ENCODE data around the gene FTO. TPM values are rescaled to one million over a fixed set of nuclear protein-coding genes. Genes with fewer than 3 reads are reported as not detected.

FTO gene
- total and polyA plus RNA-seq, 2 of the 13 experiments (the other 11 are each of a cell fraction or from before 2014, with no cell fraction given), result 41.6 to 55.8 TPM

DNA sequence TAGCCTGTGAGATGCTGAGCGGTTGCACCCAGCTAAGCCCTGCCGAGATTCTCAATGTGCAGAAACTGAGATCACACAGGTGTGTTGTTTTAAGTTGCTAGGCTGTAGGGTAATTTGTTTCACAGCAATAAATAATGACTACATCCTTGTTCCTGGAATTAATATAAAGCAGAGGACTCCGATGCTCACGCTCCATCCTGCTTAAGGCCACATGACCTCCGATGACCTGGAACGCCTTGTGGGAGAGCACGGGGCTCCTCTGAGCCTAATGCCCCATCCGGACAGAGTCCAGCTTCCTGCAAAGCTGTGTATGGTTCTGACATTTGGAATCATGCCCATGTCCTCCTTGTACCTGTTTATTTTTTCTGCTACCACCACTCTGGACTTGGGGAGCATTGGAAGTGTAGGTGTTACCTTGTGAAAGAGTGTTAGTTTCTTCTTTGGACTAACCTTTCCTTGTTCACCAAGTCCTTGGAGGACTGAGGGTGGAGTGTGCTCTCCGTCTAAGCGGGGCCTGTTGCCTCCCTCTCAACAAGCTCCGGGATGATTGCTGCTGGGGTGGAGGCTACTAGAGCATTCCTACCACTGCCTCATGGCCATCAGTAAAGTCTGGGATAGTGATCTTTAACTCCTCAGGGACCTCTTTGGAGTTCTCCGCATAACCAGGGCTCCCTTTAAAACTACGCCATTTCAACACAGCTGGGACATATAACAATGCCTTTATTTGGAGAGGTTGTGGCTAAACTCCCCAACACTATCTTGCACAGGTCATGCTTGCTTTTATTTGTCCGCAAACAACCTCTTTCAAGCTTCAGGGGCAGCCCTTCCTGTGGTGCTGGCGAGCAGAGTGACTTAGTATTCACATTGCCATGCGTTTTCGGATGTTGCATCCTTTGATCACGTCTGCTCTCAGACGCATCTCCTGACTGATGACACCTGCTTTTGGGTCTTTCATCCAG lies 457.3 kb downstream of the FTO start (continued):
- no peak for TF ChIP-seq ZNF775 (CRISPR knock-in tag; IDR thresholded peaks at IDR 0.05; ENCODE audit: borderline replicate concordance)
- TF ChIP-seq, protein P1, sequence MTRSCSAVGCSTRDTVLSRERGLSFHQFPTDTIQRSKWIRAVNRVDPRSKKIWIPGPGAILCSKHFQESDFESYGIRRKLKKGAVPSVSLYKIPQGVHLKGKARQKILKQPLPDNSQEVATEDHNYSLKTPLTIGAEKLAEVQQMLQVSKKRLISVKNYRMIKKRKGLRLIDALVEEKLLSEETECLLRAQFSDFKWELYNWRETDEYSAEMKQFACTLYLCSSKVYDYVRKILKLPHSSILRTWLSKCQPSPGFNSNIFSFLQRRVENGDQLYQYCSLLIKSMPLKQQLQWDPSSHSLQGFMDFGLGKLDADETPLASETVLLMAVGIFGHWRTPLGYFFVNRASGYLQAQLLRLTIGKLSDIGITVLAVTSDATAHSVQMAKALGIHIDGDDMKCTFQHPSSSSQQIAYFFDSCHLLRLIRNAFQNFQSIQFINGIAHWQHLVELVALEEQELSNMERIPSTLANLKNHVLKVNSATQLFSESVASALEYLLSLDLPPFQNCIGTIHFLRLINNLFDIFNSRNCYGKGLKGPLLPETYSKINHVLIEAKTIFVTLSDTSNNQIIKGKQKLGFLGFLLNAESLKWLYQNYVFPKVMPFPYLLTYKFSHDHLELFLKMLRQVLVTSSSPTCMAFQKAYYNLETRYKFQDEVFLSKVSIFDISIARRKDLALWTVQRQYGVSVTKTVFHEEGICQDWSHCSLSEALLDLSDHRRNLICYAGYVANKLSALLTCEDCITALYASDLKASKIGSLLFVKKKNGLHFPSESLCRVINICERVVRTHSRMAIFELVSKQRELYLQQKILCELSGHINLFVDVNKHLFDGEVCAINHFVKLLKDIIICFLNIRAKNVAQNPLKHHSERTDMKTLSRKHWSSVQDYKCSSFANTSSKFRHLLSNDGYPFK (CRISPR knock-in tag; IDR thresholded peaks at IDR 0.05; ENCODE audit: borderline replicate concordance), result no peak
- TF ChIP-seq, protein P2, sequence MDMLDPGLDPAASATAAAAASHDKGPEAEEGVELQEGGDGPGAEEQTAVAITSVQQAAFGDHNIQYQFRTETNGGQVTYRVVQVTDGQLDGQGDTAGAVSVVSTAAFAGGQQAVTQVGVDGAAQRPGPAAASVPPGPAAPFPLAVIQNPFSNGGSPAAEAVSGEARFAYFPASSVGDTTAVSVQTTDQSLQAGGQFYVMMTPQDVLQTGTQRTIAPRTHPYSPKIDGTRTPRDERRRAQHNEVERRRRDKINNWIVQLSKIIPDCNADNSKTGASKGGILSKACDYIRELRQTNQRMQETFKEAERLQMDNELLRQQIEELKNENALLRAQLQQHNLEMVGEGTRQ (IDR thresholded peaks at IDR 0.05; ENCODE audit: low read depth, low read length), result no peak
- TF ChIP-seq, protein P2 (CRISPR knock-in tag; IDR thresholded peaks at IDR 0.05; ENCODE audit: borderline replicate concordance), result no peak
- no peak for TF ChIP-seq ZBTB8A (CRISPR knock-in tag; IDR thresholded peaks at IDR 0.05; ENCODE audit: borderline replicate concordance, low read depth)
- TF ChIP-seq SALL2 (CRISPR knock-in tag; IDR thresholded peaks at IDR 0.05), result 0 out of 2 replicates have a peak, but pooled peaks have one; percentile 52
- no peak for TF ChIP-seq MEIS1 (CRISPR knock-in tag; IDR thresholded peaks at IDR 0.05; ENCODE audit: borderline replicate concordance)
- no peak for TF ChIP-seq TMF1 (CRISPR knock-in tag; IDR thresholded peaks at IDR 0.05; ENCODE audit: low read depth)
- TF ChIP-seq HIVEP1 (CRISPR knock-in tag; IDR thresholded peaks at IDR 0.05), result 0 out of 2 replicates have a peak, but pooled peaks have one; percentile 52
- peak; percentile 72; the same call in 1 of the 2 replicates for TF ChIP-seq ZNF605 (CRISPR knock-in tag; IDR thresholded peaks at IDR 0.05)
- TF ChIP-seq, protein P3, sequence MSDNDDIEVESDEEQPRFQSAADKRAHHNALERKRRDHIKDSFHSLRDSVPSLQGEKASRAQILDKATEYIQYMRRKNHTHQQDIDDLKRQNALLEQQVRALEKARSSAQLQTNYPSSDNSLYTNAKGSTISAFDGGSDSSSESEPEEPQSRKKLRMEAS (IDR thresholded peaks at IDR 0.05), result peak; percentile 64
- TF ChIP-seq XRCC5 (optimal IDR thresholded peaks at IDR 0.05; ENCODE audit: low read length), result peak; percentile 10
- TF ChIP-seq NFATC3 (CRISPR knock-in tag; IDR thresholded peaks at IDR 0.05), result 0 out of 2 replicates have a peak, but pooled peaks have one; percentile 26
- no peak for TF ChIP-seq ZNF720 (CRISPR knock-in tag; IDR thresholded peaks at IDR 0.05)
- no peak; the same call in 1 of the 2 replicates for TF ChIP-seq TCF7L2 (IDR thresholded peaks at IDR 0.05; ENCODE audit: low read depth, low read length)
- TF ChIP-seq ZNF552 (CRISPR knock-in tag; IDR thresholded peaks at IDR 0.05; ENCODE audit: borderline replicate concordance), result no peak
- TF ChIP-seq POLR2AphosphoS5 (IDR thresholded peaks at IDR 0.05; ENCODE audit: low read depth, low read length), result peak; percentile 32; the same call in 1 of the 2 replicates
- peak; percentile 11 for TF ChIP-seq JARID2 (CRISPR knock-in tag; IDR thresholded peaks at IDR 0.05; ENCODE audit: insufficient replicate concordance)
- peak; percentile 80; the same call in 1 of the 2 replicates for TF ChIP-seq FOXC1 (CRISPR knock-in tag; IDR thresholded peaks at IDR 0.05; ENCODE audit: borderline replicate concordance)
- peak; percentile 94 for TF ChIP-seq SOX13 (IDR thresholded peaks at IDR 0.05)
- peak in 1 of 2 experiments; percentile 95; a peak in 2 of 4 replicates for TF ChIP-seq SOX13 (CRISPR knock-in tag; conservative IDR thresholded peaks at IDR 0.05 in 1 of 2, IDR thresholded peaks at IDR 0.05 in 1 of 2)
- TF ChIP-seq ZMYM4 (CRISPR knock-in tag; IDR thresholded peaks at IDR 0.05), result peak; percentile 21; the same call in 1 of the 2 replicates
- peak; percentile 81 for TF ChIP-seq HNF4A (CRISPR knock-in tag; IDR thresholded peaks at IDR 0.05)
- no peak for TF ChIP-seq ZNF121 (CRISPR knock-in tag; IDR thresholded peaks at IDR 0.05)
- TF ChIP-seq SMC3 (IDR thresholded peaks at IDR 0.05; ENCODE audit: low read length), result peak; percentile 25; the same call in 1 of the 2 replicates
